NK-92 (cell line): ENCODE results near the gene ARMC6.
"Not testable (repeated sequence)": the region's sequence is repeated elsewhere in the genome, so short reads cannot be mapped to it uniquely, and the experiment has no call there.

ENCODE experiments used
- DNase-seq: peaks from one replicate; lab custom pipeline; 2025; ENCODE audit not compliant: unreplicated experiment; lab: John Stamatoyannopoulos, UW

Gene ARMC6

DNA sequence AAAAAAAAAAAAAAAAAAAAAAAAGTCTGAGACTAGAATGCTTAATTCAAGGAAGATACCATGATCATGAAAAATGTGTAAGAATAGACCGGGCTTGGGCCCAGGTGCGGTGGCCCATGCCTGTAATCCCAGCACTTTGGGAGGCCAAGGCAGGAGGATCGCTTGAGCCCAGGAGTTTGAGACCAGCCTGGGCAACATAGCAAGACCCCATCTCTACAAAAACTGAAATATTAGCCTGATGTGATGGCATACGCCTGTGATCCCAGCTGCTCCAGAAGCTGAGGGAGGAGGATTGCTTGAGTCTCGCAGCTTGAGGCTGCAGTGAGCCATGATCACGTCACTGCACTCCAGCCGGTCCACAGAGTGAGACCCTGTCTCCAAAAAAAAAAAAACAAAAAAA is 73.5 kb downstream of the ARMC6 start:
- not testable (repeated sequence) for DNase-seq

DNA sequence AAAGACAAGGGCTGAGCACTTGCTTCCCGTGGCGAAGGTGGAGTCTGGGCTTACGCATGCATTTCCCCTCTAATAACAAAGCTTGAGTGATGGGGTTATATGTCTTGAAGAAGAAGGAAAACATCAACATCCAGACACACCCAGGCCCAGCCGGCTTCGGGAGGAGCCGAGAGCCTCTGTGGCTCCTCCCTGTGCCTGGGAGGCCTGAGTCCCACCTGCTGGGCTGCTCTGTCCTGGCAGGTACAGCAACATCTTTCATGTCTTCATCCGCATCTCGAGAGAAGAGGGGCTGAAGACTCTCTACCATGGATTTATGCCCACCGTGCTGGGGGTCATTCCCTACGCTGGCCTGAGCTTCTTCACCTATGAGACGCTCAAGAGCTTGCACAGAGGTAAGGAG is 74.3 kb downstream of the ARMC6 start:
- no peak for DNase-seq
